Body of pancreas (tissue), 4 donors: ENCODE measurements around the gene ZBTB46. TPM values are rescaled to one million over a fixed set of nuclear protein-coding genes. Genes with fewer than 3 reads are reported as not detected.

Experiments used
- ATAC-seq: fragments of 150-250 bp; one replicate; pipeline ENCODE4 v1.9.1; 2016
- DNase-seq, 4 donors: peaks; one replicate each; pipeline ENCODE4 v3.0.0-alpha.2; 2019
- H3K27ac ChIP-seq, 4 donors: fragments of 200-600 bp; sonication (generic); 1 replicate in 3 of 4; 2 replicates in 1 of 4; pipeline versions ENCODE4 v1.5.1 to v1.6.1; 2016 to 2019; ENCODE audit warnings: mild to moderate bottlenecking in 1 of 4, mixed read lengths in 1 of 4, moderate library complexity in 1 of 4
- H3K27me3 ChIP-seq, 2 donors: fragments of 200-600 bp; sonication (generic); one replicate each; pipeline ENCODE4 v1.6.0; 2016; ENCODE audit warnings: mild to moderate bottlenecking in 1 of 2
- H3K36me3 ChIP-seq, 2 donors: fragments of 200-600 bp; sonication (generic); replicated peaks in 1 of 2; 2 replicates each; pipeline ENCODE4 v1.5.1; 2016; ENCODE audit warnings: low read depth in 2 of 2; ENCODE audit not compliant: insufficient read depth in 1 of 2
- H3K4me1 ChIP-seq: fragments of 200-600 bp; sonication (generic); one replicate; pipeline ENCODE4 v1.6.0; 2016
- H3K4me3 ChIP-seq, 2 donors: fragments of 200-600 bp; sonication (generic); 1 replicate in 1 of 2; 2 replicates in 1 of 2; pipeline ENCODE4 v1.5.1; 2016 to 2019
- H3K9me3 ChIP-seq, 3 donors: fragments of 200-600 bp; sonication (generic); 1 replicate in 2 of 3; 2 replicates in 1 of 3; pipeline ENCODE4 v1.5.1; 2016
- POLR2A ChIP-seq, 3 donors: fragments of 450-650 bp; IDR thresholded peaks; one replicate each; pipeline ENCODE4 v1.6.1; 2016; ENCODE audit warnings: antibody characterized with exemption in 3 of 3, mild to moderate bottlenecking in 2 of 3
- WGBS, 2 donors: methylation state at CpG; one replicate each; pipeline ENCODE4 v1.1.5; 2017; 5-methylcytosine and 5-hydroxymethylcytosine counted together
- intact Hi-C: fragments of 100-400 bp; cut with DNase I; formaldehyde crosslinking; loops from one replicate; pipeline ENCODE4 v1.15.1; 2023
- total RNA-seq, 2 donors: library from RNA; depleted of rRNA; stranded (reverse); fragments of >200 nt; gene quantifications; one replicate each; pipeline ENCODE4 v1.1.0, GENCODE V29; 2016
- TF ChIP-seq, protein P1 (sequence below), 7 experiments: fragments of 450-650 bp in 4 of 7; fragments of 200-600 bp in 3 of 7; sonication (generic) in 3 of 7; IDR thresholded peaks; one replicate each; pipeline ENCODE4 v1.5.1; 2016 to 2019; ENCODE audit warnings: antibody characterized with exemption in 7 of 7

ZBTB46 gene
- total RNA-seq, 2 donors from 2014 or later = 4.3 to 5.4 TPM

DNA sequence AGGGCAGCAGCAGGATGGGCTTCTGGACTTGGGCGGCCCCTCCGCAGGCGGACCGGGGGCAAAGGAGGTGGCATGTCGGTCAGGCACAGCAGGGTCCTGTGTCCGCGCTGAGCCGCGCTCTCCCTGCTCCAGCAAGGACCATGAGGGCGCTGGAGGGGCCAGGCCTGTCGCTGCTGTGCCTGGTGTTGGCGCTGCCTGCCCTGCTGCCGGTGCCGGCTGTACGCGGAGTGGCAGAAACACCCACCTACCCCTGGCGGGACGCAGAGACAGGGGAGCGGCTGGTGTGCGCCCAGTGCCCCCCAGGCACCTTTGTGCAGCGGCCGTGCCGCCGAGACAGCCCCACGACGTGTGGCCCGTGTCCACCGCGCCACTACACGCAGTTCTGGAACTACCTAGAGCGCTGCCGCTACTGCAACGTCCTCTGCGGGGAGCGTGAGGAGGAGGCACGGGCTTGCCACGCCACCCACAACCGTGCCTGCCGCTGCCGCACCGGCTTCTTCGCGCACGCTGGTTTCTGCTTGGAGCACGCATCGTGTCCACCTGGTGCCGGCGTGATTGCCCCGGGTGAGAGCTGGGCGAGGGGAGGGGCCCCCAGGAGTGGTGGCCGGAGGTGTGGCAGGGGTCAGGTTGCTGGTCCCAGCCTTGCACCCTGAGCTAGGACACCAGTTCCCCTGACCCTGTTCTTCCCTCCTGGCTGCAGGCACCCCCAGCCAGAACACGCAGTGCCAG, 134.3 kb downstream of the ZBTB46 start, which contains the start of gene TNFRSF6B:
Gene TNFRSF6B, plus strand, starts transcription at position 25 of the 729 bp plus-strand sequence. Its CDS starts 116 bp downstream, at position 141.
- H3K27ac ChIP-seq = no peak within 1 kb of the TSS
- intact Hi-C loops = no loop called here
- H3K36me3 ChIP-seq = no peaks in the 10 kb centered on the region
- DNase-seq = peak in 2 of 4 donors; percentile 19
- H3K4me3 ChIP-seq = no peak within 1 kb of the TSS
- no peaks in the 10 kb centered on the region for H3K9me3 ChIP-seq
- 13 to 17% methylated on average over 1 to 52 of the region's 52 CpGs for WGBS, 2 donors
- TF ChIP-seq POLR2A (IDR thresholded peaks at IDR 0.05) = peak in 2 of 3 donors; percentile 1 to 12
- TF ChIP-seq, protein P1, sequence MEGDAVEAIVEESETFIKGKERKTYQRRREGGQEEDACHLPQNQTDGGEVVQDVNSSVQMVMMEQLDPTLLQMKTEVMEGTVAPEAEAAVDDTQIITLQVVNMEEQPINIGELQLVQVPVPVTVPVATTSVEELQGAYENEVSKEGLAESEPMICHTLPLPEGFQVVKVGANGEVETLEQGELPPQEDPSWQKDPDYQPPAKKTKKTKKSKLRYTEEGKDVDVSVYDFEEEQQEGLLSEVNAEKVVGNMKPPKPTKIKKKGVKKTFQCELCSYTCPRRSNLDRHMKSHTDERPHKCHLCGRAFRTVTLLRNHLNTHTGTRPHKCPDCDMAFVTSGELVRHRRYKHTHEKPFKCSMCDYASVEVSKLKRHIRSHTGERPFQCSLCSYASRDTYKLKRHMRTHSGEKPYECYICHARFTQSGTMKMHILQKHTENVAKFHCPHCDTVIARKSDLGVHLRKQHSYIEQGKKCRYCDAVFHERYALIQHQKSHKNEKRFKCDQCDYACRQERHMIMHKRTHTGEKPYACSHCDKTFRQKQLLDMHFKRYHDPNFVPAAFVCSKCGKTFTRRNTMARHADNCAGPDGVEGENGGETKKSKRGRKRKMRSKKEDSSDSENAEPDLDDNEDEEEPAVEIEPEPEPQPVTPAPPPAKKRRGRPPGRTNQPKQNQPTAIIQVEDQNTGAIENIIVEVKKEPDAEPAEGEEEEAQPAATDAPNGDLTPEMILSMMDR (IDR thresholded peaks at IDR 0.05) = no peak
- no peaks in the 10 kb centered on the region for H3K27me3 ChIP-seq
- H3K4me1 ChIP-seq = peaks cover 37% of the 10 kb centered on the region
- ATAC-seq = no peak

DNA sequence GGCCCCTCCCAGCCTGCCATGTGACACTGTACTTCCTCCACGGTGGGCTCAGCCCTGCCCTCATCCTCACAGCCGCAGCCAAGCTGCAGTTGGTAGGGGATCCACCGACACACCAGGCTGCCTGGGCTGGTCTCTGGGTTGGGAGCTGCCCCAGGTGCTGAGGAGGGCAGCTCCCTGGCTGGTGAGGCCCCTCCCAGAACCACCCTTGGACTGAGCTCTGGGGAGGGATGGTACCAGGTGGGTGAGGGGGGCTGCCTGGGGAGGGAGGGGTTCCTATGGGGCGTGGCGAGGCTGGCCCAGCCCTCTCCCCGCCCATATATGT, 134.8 kb downstream of the ZBTB46 start:
- H3K36me3 ChIP-seq = no peaks in the 10 kb centered on the region
- H3K27me3 ChIP-seq = no peaks in the 10 kb centered on the region
- WGBS, 2 donors = 21 to 37% methylated on average over 3 to 6 of the region's 6 CpGs
- TF ChIP-seq POLR2A (IDR thresholded peaks at IDR 0.05) = no peak
- TF ChIP-seq, protein P1 (IDR thresholded peaks at IDR 0.05) = no peak
- intact Hi-C loops = no loop called here
- ATAC-seq (peak; percentile 17), DNase-seq (peak in 3 of 4 donors; percentile 19 to 43 (median 37))
- no peak overlapping the region for H3K4me3 ChIP-seq
- peaks cover 37% of the 10 kb centered on the region for H3K4me1 ChIP-seq
- H3K27ac ChIP-seq = no peak overlapping the region
- no peaks in the 10 kb centered on the region for H3K9me3 ChIP-seq

DNA sequence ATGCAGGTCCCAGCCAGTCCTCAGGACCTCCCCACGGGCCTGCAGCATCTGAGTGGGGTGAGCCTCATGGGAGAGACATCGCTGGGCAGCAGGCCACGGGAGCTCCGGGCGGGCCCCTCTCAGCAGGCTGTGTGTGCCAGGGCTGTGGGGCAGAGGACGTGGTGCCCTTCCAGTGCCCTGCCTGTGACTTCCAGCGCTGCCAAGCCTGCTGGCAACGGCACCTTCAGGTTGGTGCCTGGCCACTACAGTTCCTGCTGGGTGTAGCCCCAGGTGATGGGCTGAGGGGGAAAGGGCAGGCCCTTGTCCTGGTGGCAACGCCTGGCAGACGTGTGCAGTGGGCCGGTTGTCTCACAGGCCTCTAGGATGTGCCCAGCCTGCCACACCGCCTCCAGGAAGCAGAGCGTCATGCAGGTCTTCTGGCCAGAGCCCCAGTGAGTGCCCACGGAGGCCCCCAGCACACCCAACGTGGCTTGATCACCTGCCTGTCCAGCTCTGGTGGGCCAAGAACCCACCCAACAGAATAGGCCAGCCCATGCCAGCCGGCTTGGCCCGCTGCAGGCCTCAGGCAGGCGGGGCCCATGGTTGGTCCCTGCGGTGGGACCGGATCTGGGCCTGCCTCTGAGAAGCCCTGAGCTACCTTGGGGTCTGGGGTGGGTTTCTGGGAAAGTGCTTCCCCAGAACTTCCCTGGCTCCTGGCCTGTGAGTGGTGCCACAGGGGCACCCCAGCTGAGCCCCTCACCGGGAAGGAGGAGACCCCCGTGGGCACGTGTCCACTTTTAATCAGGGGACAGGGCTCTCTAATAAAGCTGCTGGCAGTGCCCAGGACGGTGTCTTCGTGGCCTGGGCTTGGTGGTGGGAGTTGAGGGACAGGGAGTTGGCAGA, 135.4 kb downstream of the ZBTB46 start:
- WGBS, 2 donors = 78% methylated on average over 8 to 22 of the region's 25 CpGs
- TF ChIP-seq POLR2A (IDR thresholded peaks at IDR 0.05) = no peak
- TF ChIP-seq, protein P1 (IDR thresholded peaks at IDR 0.05) = no peak

DNA sequence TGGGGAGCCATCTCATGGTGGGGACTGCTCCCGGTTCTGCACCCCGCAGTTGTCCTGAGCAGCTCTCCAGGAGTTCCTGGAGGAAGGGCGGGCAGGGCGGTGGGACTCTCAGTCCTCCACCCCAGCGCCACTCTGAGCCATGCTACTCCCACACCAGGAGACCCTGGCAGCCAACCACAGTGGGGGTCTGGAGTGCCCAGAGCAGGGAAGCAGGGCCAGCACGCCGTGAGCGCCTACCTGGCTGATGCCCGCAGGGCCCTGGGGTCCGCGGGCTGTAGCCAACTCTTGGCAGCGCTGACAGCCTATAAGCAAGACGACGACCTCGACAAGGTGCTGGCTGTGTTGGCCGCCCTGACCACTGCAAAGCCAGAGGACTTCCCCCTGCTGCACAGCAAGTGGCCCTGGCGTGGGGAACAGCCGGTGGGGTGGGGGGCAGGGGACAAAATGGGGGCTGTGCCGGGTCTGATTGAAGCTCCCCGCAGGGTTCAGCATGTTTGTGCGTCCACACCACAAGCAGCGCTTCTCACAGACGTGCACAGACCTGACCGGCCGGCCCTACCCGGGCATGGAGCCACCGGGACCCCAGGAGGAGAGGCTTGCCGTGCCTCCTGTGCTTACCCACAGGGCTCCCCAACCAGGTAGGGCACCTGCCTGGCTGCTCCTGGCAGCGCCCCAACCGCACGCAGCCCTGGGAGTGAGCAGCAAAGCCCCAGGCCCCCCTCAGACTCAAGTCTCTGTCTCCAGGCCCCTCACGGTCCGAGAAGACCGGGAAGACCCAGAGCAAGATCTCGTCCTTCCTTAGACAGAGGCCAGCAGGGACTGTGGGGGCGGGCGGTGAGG, 136.3 kb downstream of the ZBTB46 start:
- H3K9me3 ChIP-seq = no peaks in the 10 kb centered on the region
- ATAC-seq (no peak), DNase-seq (peak in 1 of 4 donors; percentile 15)
- H3K4me3 ChIP-seq = no peak overlapping the region
- no peaks in the 10 kb centered on the region for H3K27me3 ChIP-seq
- no peak overlapping the region for H3K27ac ChIP-seq
- intact Hi-C loops = no loop called here
- TF ChIP-seq, protein P1 (IDR thresholded peaks at IDR 0.05) = no peak
- TF ChIP-seq POLR2A (IDR thresholded peaks at IDR 0.05) = no peak
- peaks cover 36% of the 10 kb centered on the region for H3K4me1 ChIP-seq
- H3K36me3 ChIP-seq = no peaks in the 10 kb centered on the region
- 95 to 96% methylated on average over 9 to 28 of the region's 37 CpGs for WGBS, 2 donors

More for the DNA sequence above, 135.4 kb downstream of the ZBTB46 start:
- intact Hi-C loops = no loop called here
- DNase-seq (peak in 1 of 4 donors; percentile 13), ATAC-seq (no peak)
- Histone ChIP-seq H3K27me3 (no peaks in the 10 kb centered on the region), H3K4me1 (peaks cover 37% of the 10 kb centered on the region), H3K4me3 (no peak overlapping the region), H3K9me3 (no peaks in the 10 kb centered on the region), H3K27ac (no peak overlapping the region), H3K36me3 (no peaks in the 10 kb centered on the region)
